Fibroblast of the aortic adventitia (primary cell): Measurements from ENCODE around the gene ADAMTSL1. TPM values are rescaled to one million over a fixed set of nuclear protein-coding genes. Genes with fewer than 3 reads are reported as not detected.

Source experiments
- DNase-seq: peaks from one replicate; pipeline ENCODE4 v3.0.0-alpha.2; 2010; ENCODE audit warnings: low read depth
- H3K4me3 ChIP-seq: 2 replicates; pipeline ENCODE4 v1.5.1; 2011; ENCODE audit warnings: low read depth, mild to moderate bottlenecking, control low read depth, low read length, moderate library complexity
- total RNA-seq: library from RNA; depleted of rRNA; stranded (reverse); fragments of >200 nt; gene quantifications from 2 replicates; pipeline ENCODE4 v1.2.3, GENCODE V29; 2012; ENCODE audit warnings: low replicate concordance
- TF ChIP-seq, protein P1 (sequence below): IDR thresholded peaks from 2 replicates; pipeline ENCODE4 v1.5.1; 2011; ENCODE audit warnings: mild to moderate bottlenecking, low read length, control low read depth, inconsistent platforms; ENCODE audit not compliant: insufficient read depth

Gene ADAMTSL1
- total RNA-seq, 1 donor: 179 TPM

DNA sequence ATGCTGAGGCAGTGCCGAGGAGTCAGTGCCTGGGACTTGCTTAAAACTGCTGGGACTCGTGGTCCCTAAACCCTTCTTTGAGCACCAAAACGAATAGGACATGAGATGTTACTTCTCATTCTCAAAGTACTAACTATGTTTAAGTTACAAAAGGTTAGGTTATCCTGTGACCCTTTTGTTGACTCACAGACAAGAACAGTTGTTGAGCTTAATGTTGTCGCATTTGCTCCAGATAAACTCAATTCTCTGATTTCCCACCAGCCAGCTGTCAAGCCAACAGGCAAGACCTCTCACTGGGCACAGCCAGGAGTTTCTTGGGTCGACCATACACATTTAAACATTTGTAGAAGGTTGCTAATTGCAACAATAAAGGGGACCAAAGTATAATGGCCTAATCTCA, 249.4 kb downstream of the ADAMTSL1 start:
- TF ChIP-seq, protein P1, sequence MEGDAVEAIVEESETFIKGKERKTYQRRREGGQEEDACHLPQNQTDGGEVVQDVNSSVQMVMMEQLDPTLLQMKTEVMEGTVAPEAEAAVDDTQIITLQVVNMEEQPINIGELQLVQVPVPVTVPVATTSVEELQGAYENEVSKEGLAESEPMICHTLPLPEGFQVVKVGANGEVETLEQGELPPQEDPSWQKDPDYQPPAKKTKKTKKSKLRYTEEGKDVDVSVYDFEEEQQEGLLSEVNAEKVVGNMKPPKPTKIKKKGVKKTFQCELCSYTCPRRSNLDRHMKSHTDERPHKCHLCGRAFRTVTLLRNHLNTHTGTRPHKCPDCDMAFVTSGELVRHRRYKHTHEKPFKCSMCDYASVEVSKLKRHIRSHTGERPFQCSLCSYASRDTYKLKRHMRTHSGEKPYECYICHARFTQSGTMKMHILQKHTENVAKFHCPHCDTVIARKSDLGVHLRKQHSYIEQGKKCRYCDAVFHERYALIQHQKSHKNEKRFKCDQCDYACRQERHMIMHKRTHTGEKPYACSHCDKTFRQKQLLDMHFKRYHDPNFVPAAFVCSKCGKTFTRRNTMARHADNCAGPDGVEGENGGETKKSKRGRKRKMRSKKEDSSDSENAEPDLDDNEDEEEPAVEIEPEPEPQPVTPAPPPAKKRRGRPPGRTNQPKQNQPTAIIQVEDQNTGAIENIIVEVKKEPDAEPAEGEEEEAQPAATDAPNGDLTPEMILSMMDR: no peak

DNA sequence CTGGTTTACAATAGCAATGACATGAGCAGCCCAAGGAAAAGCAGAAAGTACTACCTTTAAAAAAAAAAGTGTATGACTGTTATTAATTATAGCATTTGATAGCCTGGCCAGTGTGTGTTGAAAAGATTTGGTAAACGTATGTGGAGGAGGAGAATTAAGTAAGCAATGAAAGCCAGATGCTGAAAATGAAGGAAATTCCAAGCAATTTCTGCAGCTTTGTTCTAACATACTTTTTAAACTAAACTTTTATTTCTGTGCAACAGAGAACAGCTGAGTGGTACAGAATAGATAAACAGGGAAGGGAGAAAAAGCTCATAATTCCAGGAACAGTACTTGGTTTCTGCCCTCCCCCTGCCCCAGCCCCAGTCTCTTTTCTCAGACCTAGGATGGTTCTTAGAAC, 252.6 kb downstream of the ADAMTSL1 start:
- peak; percentile 88 for DNase-seq
- TF ChIP-seq, protein P1: no peak
- H3K4me3 ChIP-seq: no peak overlapping the region

More for the DNA sequence above, 249.4 kb downstream of the ADAMTSL1 start:
- no peak for DNase-seq
- no peak overlapping the region for H3K4me3 ChIP-seq

DNA sequence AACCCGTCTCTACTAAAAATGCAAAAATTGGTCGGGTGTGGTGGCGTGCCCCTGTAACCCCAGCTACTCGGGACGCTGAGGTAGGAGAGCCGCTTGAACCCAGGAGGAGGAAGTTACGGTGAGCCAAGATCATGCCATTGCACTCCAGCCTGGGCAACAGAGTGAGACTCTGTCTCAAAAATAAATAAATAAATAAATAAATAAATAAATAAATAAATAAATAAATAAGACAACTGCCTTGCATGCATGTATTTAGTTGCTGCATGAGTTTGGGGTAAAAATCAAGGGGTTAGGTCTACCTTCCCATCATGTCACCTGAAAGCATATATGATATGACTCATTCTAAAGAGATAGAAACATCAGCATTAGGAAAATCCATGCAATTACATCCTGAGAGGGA, 254.0 kb downstream of the ADAMTSL1 start:
- H3K4me3 ChIP-seq: no peak overlapping the region
- TF ChIP-seq, protein P1: no peak
- DNase-seq: no peak

DNA sequence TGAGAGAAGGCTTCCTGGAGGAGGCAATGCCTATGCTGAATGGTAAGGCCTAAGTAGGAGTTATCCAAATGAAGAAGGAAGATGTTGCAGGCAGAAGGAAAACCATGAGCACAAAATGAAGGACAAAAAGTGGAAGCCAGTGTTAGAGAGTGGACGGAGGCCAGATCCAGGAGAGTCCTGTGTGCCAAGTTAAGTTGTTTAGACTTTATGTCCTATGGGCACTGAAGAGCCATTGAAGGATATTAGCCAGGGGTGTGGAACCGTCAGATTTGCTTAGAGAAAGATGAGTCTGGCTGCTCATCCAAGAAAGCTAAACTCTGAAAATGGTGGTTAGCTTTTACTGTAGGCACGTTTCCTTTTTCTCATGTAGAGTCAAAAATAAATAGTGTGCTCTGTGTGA, 254.7 kb downstream of the ADAMTSL1 start:
- TF ChIP-seq, protein P1: no peak
- DNase-seq: no peak
- H3K4me3 ChIP-seq: no peak overlapping the region

DNA sequence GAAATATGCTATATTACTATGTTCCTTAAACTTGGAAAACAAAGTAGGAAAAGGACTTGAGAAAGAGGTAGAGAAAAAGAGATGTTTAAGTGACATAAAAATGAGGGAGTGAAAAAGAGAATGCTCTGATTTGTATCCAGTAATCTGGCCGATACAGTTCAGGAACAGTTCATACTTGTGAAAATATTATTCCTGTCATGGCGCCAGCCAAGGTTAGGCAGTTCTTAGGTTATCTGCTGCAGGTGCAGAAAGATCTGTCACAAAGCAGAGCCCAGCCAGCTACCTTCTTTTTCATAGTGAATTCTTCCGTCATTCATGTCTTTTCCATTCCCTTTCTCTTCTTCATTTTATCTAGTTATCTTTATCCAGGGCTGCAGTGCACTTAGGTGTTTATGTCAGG, 256.3 kb downstream of the ADAMTSL1 start:
- TF ChIP-seq, protein P1: no peak
- DNase-seq: no peak
- no peak overlapping the region for H3K4me3 ChIP-seq

DNA sequence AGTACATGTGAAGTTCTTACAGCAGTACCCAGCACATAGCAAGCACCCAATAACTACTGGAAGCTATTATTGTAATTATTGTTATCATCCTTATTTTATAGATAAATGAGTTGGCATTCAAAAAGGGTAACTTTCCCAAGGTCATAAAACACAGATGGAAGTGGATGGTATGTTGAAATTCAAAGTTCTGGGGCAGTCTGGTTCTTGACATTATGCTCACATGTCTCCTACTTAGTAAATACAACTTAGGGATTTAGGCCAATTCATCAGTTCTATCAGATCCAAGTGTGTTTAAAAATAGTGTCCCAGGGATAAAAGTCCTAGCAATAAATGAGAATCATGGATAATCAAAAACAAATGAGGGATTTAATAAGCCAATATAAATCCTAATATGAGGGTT, 265.2 kb downstream of the ADAMTSL1 start:
- DNase-seq: no peak
- TF ChIP-seq, protein P1: no peak
- no peak overlapping the region for H3K4me3 ChIP-seq

DNA sequence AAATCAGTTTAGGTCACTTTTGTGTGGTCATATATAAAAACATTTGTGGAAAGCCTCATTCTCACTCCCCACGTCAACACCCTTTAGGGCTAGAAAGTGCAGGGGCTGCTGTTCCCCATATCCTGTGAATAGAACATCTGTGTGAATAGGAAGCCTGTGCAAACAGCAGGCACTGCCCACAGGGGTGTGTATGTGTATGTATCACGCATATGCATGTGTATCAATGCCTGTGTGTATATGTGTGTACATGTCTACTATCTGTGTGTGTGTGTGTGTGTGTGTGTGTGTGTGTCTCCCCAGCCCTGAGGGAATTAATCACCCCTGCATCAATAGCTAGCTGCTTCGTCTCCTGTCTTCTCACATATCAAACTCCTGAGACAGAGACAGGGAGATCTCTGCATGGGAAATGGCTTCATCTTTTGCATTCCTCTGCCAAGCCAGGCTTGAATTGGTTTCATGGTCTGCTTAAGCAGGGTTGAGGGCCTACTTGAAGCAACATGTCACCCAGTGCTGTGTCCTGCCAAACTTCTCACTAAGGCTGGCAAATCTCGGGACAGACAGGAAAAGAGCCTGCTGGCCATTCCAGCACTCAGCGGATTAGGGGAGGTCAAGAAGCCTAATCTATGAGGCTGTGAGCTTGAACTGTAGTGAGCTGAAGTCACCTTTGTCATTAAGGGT, 265.8 kb downstream of the ADAMTSL1 start:
- TF ChIP-seq, protein P1: no peak
- H3K4me3 ChIP-seq: no peak overlapping the region
- DNase-seq: no peak
